ENCODE measurements around the gene CASP4. TPM values are rescaled to one million over a fixed set of nuclear protein-coding genes. Genes with fewer than 3 reads are reported as not detected.
A peak's percentile ranks its signal among the peaks of the same experiment; 100 is the strongest.

CASP4 gene
- total RNA-seq (100 to 1,000 TPM in 1 of 2 donors, 10 to 100 TPM in 1; 63.0 to 154 TPM), polyA plus RNA-seq (100 to 1,000 TPM; 104 to 188 TPM)
- long read RNA-seq, donor 1, transcript CASP4-203 (9 exons, 2,158 nt), result major isoform, 10 of 19 reads
- long read RNA-seq, donor 1, partial matches to known transcripts, result 6 of 19 reads
- long read RNA-seq, donor 1, other reads (novel, unspliced or antisense), result 0 of 19 reads
- long read RNA-seq, donor 2, transcript CASP4-203 (9 exons, 2,158 nt), result major isoform, 5 of 8 reads
- long read RNA-seq, donor 2, partial matches to known transcripts, result 0 of 8 reads
- long read RNA-seq, donor 2, other reads (novel, unspliced or antisense), result 0 of 8 reads
- long read RNA-seq, donor 3, transcript CASP4-203 (9 exons, 2,158 nt), result major isoform, 6 of 9 reads
- long read RNA-seq, donor 3, partial matches to known transcripts, result 0 of 9 reads
- long read RNA-seq, donor 3, other reads (novel, unspliced or antisense), result 0 of 9 reads
- long read RNA-seq, donor 4, partial matches to known transcripts, result 0 of 2 reads
- long read RNA-seq, donor 4, other reads (novel, unspliced or antisense), result 0 of 2 reads
- long read RNA-seq, donor 5, transcript CASP4-203 (9 exons, 2,158 nt), result major isoform, 12 of 16 reads
- long read RNA-seq, donor 5, partial matches to known transcripts, result 0 of 16 reads
- long read RNA-seq, donor 5, other reads (novel, unspliced or antisense), result 0 of 16 reads

DNA sequence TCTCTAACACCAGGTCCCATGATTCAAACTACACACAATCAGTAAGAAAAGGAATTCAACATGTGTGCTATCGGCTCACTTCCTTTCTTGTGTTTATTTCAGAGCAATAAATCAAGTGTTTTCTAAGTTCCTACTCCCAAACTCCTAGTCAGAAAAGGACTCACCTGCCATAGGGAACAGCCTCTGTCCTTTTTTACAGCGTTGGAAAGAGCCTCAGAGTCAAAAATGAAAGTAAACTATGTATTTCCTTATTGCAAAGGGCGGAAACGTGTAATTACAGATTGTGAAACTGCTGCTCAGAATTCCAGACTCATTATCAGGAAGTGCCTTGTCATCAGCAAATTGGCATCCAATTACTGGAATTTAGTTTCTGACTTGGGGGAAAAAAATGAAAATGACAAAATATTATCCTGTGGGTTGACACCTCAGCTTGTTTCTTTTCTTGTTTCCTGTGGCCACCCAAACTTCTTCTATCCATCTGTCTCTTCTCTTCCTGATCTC lies at the start of gene CASP4:
Gene CASP4 (minus strand): TSS at position 220 of the 501 bp plus-strand sequence. CDS start 49 bp downstream, at position 171.
- Histone ChIP-seq H3K27ac (ENCODE audit: low read depth in 1 of 2, low read length in 1 of 2) (peak within 1 kb of the TSS; percentile 85 to 90), H3K27me3 (ENCODE audit: control insufficient read depth in 3 of 3, insufficient read depth in 3 of 3, low read length in 2 of 3) (no peaks in the 10 kb centered on the region), H3K36me3 (ENCODE audit: control insufficient read depth in 4 of 4, insufficient read depth in 4 of 4, low read length in 4 of 4) (peaks cover 0 to 6% (median 1%) of the 10 kb centered on the region in 4 donors), H3K9me3 (ENCODE audit: control insufficient read depth in 4 of 4, insufficient read depth in 3 of 4, low read length in 3 of 4) (peaks cover 0 to 3% (median 1%) of the 10 kb centered on the region in 4 donors), H3K4me3 (peak within 1 kb of the TSS; percentile 48), H3K9ac (ENCODE audit: insufficient read depth in 1 of 2, low read length in 2 of 2) (peak within 1 kb of the TSS; percentile 73 to 91), H3K4me1 (ENCODE audit: control insufficient read depth in 5 of 5, insufficient read depth in 5 of 5, low read length in 5 of 5) (peaks cover 0 to 21% (median 4%) of the 10 kb centered on the region in 5 donors)
- WGBS, 2 donors, result 0 to 1% methylated on average over 4 of the region's 4 CpGs
- ATAC-seq (ENCODE audit: insufficient read depth, low FRiP score) (peak; percentile 92), DNase-seq (peak; percentile 41 to 88 (median 86))
- TF ChIP-seq, protein P1, sequence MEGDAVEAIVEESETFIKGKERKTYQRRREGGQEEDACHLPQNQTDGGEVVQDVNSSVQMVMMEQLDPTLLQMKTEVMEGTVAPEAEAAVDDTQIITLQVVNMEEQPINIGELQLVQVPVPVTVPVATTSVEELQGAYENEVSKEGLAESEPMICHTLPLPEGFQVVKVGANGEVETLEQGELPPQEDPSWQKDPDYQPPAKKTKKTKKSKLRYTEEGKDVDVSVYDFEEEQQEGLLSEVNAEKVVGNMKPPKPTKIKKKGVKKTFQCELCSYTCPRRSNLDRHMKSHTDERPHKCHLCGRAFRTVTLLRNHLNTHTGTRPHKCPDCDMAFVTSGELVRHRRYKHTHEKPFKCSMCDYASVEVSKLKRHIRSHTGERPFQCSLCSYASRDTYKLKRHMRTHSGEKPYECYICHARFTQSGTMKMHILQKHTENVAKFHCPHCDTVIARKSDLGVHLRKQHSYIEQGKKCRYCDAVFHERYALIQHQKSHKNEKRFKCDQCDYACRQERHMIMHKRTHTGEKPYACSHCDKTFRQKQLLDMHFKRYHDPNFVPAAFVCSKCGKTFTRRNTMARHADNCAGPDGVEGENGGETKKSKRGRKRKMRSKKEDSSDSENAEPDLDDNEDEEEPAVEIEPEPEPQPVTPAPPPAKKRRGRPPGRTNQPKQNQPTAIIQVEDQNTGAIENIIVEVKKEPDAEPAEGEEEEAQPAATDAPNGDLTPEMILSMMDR (IDR thresholded peaks at IDR 0.05; ENCODE audit: control extremely low read depth, extremely low read depth), result no peak

DNA sequence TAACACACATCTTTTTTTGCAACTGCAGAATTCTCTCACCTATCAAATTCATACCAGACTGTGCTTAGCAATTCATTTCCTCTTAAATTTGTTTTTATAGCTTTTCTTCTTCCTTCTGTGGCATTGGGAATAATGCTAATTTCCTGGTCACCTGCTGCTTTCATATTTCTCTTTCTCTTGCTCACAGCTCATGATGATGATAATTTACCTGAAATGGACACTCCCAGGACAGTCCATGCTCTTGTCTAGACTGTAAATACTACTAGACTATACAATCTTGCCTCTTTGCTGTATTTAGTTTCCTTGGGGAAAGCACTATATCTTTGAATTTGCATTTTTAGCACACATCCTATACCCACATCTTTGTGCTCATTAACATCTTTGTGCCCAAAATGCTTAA lies 39.1 kb upstream of the CASP4 start:
- ATAC-seq (ENCODE audit: insufficient read depth, low FRiP score), result no peak
- Histone ChIP-seq H3K9me3 (ENCODE audit: control insufficient read depth in 4 of 4, insufficient read depth in 3 of 4, low read length in 3 of 4) (no peaks in the 10 kb centered on the region), H3K36me3 (ENCODE audit: control insufficient read depth in 4 of 4, insufficient read depth in 4 of 4, low read length in 4 of 4) (no peaks in the 10 kb centered on the region), H3K4me3 (no peak overlapping the region), H3K9ac (ENCODE audit: insufficient read depth in 1 of 2, low read length in 2 of 2) (no peak overlapping the region), H3K4me1 (ENCODE audit: control insufficient read depth in 5 of 5, insufficient read depth in 5 of 5, low read length in 5 of 5) (peaks cover 0 to 2% (median 0%) of the 10 kb centered on the region in 5 donors), H3K27me3 (ENCODE audit: control insufficient read depth in 3 of 3, insufficient read depth in 3 of 3, low read length in 2 of 3) (no peaks in the 10 kb centered on the region), H3K27ac (ENCODE audit: low read depth in 1 of 2, low read length in 1 of 2) (no peak overlapping the region)
- TF ChIP-seq, protein P1 (IDR thresholded peaks at IDR 0.05; ENCODE audit: control extremely low read depth, extremely low read depth), result no peak
- no peak for DNase-seq

DNA sequence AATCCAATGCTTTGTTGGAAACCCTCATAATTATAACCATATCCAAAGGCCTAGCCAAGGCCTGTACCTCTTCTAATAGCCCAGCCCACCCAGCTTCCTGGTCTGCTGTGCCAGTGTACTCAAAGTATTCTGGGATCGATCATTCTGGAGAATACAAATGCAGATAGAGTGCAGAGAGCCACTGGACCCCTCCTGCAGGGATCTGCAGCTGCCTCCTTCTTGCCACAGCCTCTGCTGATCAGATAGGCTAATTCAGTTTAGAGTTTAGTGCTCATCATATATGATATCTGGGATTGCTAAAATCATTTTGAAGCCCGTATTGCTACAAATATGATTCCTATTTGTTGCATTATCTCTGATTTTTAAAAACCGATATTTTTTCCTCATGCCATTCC lies 37.1 kb upstream of the CASP4 start:
- DNase-seq (no peak), ATAC-seq (ENCODE audit: insufficient read depth, low FRiP score) (no peak)
- no peaks in the 10 kb centered on the region for H3K9me3 ChIP-seq (ENCODE audit: control insufficient read depth in 4 of 4, insufficient read depth in 3 of 4, low read length in 3 of 4)
- H3K4me1 ChIP-seq (ENCODE audit: control insufficient read depth in 5 of 5, insufficient read depth in 5 of 5, low read length in 5 of 5), result peaks cover 0 to 2% (median 0%) of the 10 kb centered on the region in 5 donors
- TF ChIP-seq, protein P1 (IDR thresholded peaks at IDR 0.05; ENCODE audit: control extremely low read depth, extremely low read depth), result no peak
- no peak overlapping the region for H3K27ac ChIP-seq (ENCODE audit: low read depth in 1 of 2, low read length in 1 of 2)
- no peaks in the 10 kb centered on the region for H3K27me3 ChIP-seq (ENCODE audit: control insufficient read depth in 3 of 3, insufficient read depth in 3 of 3, low read length in 2 of 3)
- H3K36me3 ChIP-seq (ENCODE audit: control insufficient read depth in 4 of 4, insufficient read depth in 4 of 4, low read length in 4 of 4), result no peaks in the 10 kb centered on the region
- H3K9ac ChIP-seq (ENCODE audit: insufficient read depth in 1 of 2, low read length in 2 of 2), result no peak overlapping the region
- WGBS, 2 donors, result 86 to 88% methylated on average over 3 of the region's 3 CpGs
- H3K4me3 ChIP-seq, result no peak overlapping the region

Data from lung (tissue), 16 donors.